Sigmoid colon (tissue), 4 donors: Measurements from ENCODE around the gene TRERF1.

Experiments used
- CTCF ChIP-seq, 4 experiments: fragments of 450-650 bp in 3 of 4; fragments of 200-600 bp in 1 of 4; IDR thresholded peaks; one replicate each; pipeline ENCODE4 v1.5.1; 2016 to 2019; ENCODE audit warnings: antibody characterized with exemption in 4 of 4, mild to moderate bottlenecking in 3 of 4, moderate library complexity in 2 of 4
- EP300 ChIP-seq, 4 donors: sonication (generic); formaldehyde crosslinking; IDR thresholded peaks; one replicate each; pipeline ENCODE4 v1.6.1; 2017; ENCODE audit warnings: antibody characterized with exemption in 4 of 4
- POLR2A ChIP-seq, 2 donors: fragments of 450-650 bp; IDR thresholded peaks; one replicate each; pipeline ENCODE4 v1.6.1; 2016; ENCODE audit warnings: antibody characterized with exemption in 2 of 2, mild to moderate bottlenecking in 2 of 2, moderate library complexity in 2 of 2
- POLR2AphosphoS5 ChIP-seq, 4 donors: sonication (generic); formaldehyde crosslinking; IDR thresholded peaks; one replicate each; pipeline ENCODE4 v1.6.1; 2017; ENCODE audit warnings: antibody characterized with exemption in 4 of 4

- no peak for TF ChIP-seq CTCF (IDR thresholded peaks at IDR 0.05)
- TF ChIP-seq POLR2A (IDR thresholded peaks at IDR 0.05) = no peak
- no peak for TF ChIP-seq POLR2AphosphoS5 (IDR thresholded peaks at IDR 0.05)
- no peak for TF ChIP-seq EP300 (IDR thresholded peaks at IDR 0.05)
Observed at GRCh38 chr6:42266538-42266937, 185.2 kb downstream of the TRERF1 start.
